CD4-positive, alpha-beta T cell (primary cell): ENCODE measurements around the gene GPR15LG. TPM values are rescaled to one million over a fixed set of nuclear protein-coding genes. Genes with fewer than 3 reads are reported as not detected.
"Not testable (repeated sequence)": the region's sequence is repeated elsewhere in the genome, so short reads cannot be mapped to it uniquely, and the experiment has no call there.

Source experiments
- ATAC-seq: fragments of 200-7000 bp; cut with Tn5 transposase; one replicate; pipeline ENCODE4 v1.10.0; 2022; ENCODE audit warnings: mild to moderate bottlenecking; ENCODE audit not compliant: poor library complexity
- CTCF ChIA-PET: fragments of 350-600 bp; sonication (Branson Sonifier 250); formaldehyde crosslinking; loops from one replicate; lab custom pipeline; 2021; ENCODE audit warnings: antibody characterized with exemption, inconsistent platforms; lab: Charles Lee
- POLR2A ChIA-PET: fragments of 350-600 bp; sonication (Branson Sonifier 250); formaldehyde crosslinking; loops from one replicate; lab custom pipeline; 2021; ENCODE audit warnings: antibody characterized with exemption, inconsistent platforms; lab: Charles Lee
- DNase-seq, 14 experiments: peaks; one replicate each; pipeline ENCODE4 v3.0.0-alpha.2; 2013 to 2020; ENCODE audit warnings: mixed read lengths in 2 of 14
- H3K27ac ChIP-seq, 2 donors: one replicate each; pipeline versions ENCODE4 v1.5.1 to v1.7.0; 2013; ENCODE audit warnings: low read length in 2 of 2, low read depth in 1 of 2, mild to moderate bottlenecking in 1 of 2
- H3K27me3 ChIP-seq, 2 experiments: 1 replicate in 1 of 2; 2 replicates in 1 of 2; pipeline versions ENCODE4 v1.6.1 to v1.7.0; 2013; ENCODE audit warnings: low read length in 2 of 2, control low read depth in 1 of 2, mild to moderate bottlenecking in 1 of 2, moderate library complexity in 1 of 2; ENCODE audit not compliant: insufficient read depth in 2 of 2, control insufficient read depth in 1 of 2
- H3K36me3 ChIP-seq: one replicate; pipeline ENCODE4 v1.6.1; 2013; ENCODE audit warnings: low read length, control low read depth; ENCODE audit not compliant: insufficient read depth
- H3K4me1 ChIP-seq: one replicate; pipeline ENCODE4 v1.6.1; 2013; ENCODE audit warnings: low read length, control low read depth; ENCODE audit not compliant: insufficient read depth
- H3K4me3 ChIP-seq: one replicate; pipeline ENCODE4 v1.5.1; 2013; ENCODE audit warnings: mild to moderate bottlenecking, low read length, moderate library complexity
- H3K9me3 ChIP-seq, 2 experiments: 1 replicate in 1 of 2; 2 replicates in 1 of 2; pipeline versions ENCODE4 v1.6.1 to v1.7.0; 2013; ENCODE audit warnings: low read length in 2 of 2, mild to moderate bottlenecking in 2 of 2, control low read depth in 1 of 2, moderate library complexity in 1 of 2; ENCODE audit not compliant: control insufficient read depth in 1 of 2, insufficient read depth in 1 of 2
- H3K27ac Mint-ChIP-seq: one replicate; pipeline ENCODE4 v1.8.0; 2020; ENCODE audit warnings: mixed read lengths
- H3K27me3 Mint-ChIP-seq: one replicate; pipeline ENCODE4 v1.8.0; 2021; ENCODE audit warnings: mixed read lengths
- H3K36me3 Mint-ChIP-seq: one replicate; pipeline ENCODE4 v1.8.0; 2021; ENCODE audit warnings: low read depth, mixed read lengths
- H3K4me1 Mint-ChIP-seq: one replicate; pipeline ENCODE4 v1.8.0; 2021; ENCODE audit warnings: low read depth, mixed read lengths
- H3K4me3 Mint-ChIP-seq: one replicate; pipeline ENCODE4 v1.8.0; 2020; ENCODE audit warnings: mild to moderate bottlenecking, mixed read lengths
- H3K9me3 Mint-ChIP-seq: one replicate; pipeline ENCODE4 v1.8.0; 2020; ENCODE audit warnings: mixed read lengths
- intact Hi-C, 2 experiments: fragments of 100-400 bp; cut with DNase I in 1 of 2; cut with micrococcal nuclease in 1 of 2; formaldehyde crosslinking; loops; one replicate each; pipeline versions ENCODE4 v1.15.1 to v1.9.0; 2023 to 2025; cut with DNase I, micrococcal nuclease
- total RNA-seq, 174 experiments: library from RNA in 2 of 174; stranded (reverse) in 2 of 174; gene quantifications; one replicate each; pipeline ENCODE4 v1.2.3 and lab custom pipeline; 2021 to 2026
- TF ChIP-seq, protein P1 (sequence below): fragments of 200-600 bp; IDR thresholded peaks from one replicate; pipeline ENCODE4 v1.8.0; 2022; ENCODE audit warnings: antibody characterized with exemption, mild to moderate bottlenecking

GPR15LG gene
- total RNA-seq, 2 experiments from 2014 or later, result not detected

DNA sequence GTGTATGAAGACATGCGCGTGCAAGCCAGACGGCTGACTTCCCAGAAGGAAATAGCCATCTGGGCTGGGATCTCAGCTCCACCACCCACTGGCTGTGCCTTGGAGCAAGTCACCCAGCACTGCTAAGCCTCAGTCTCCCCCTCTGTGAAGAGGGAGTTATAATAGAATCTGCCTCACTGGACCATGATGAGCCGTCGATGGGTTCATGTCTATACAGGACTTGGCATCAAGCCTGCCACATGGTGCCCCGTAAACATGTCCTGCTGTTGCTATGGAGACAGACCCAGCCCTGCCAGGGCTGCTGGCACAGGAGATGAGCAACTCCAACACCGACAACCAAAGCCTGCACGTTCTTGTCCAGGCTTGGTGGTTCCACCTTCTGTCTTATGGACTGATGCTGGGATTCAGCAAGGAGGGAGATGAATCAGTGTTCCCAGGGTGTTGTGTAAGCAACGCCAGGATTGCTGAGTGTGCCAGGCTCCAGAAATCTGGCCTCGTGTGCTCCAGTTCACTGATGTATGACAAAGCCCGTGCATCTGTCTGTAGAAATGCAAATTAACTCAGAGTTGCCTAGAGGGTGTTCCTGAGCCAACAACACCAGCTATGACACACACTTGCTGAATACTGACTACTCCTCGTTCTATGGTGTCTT, 5.6 kb downstream of the GPR15LG start:
- POLR2A ChIA-PET, result no interaction called here

DNA sequence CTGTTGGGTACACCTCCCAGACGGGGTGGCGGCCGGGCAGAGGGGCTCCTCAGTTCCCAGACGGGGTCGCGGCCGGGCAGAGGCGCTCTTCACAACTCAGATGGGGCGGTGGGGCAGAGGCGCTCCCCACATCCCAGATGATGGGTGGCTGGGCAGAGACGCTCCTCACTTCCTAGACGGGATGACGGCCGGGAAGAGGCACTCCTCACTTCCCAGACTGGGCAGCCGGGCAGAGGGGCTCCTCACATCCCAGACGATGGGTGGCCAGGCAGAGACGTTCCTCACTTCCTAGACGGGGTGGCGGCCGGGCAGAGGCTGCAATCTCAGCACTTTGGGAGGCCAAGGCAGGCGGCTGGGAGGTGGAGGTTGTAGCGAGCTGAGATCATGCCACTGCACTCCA, 6.8 kb downstream of the GPR15LG start:
- ATAC-seq, POLR2A ChIA-PET, H3K27me3 Mint-ChIP-seq, DNase-seq, H3K4me3 Mint-ChIP-seq, H3K9me3 Mint-ChIP-seq, CTCF ChIA-PET, H3K27me3 ChIP-seq, H3K36me3 ChIP-seq, H3K27ac ChIP-seq, H3K36me3 Mint-ChIP-seq, H3K4me3 ChIP-seq, intact Hi-C loops, H3K27ac Mint-ChIP-seq: not testable (repeated sequence)
- peaks cover 18% of the 10 kb centered on the region for H3K4me1 Mint-ChIP-seq
- Histone ChIP-seq H3K4me1 (peaks cover 33% of the 10 kb centered on the region), H3K9me3 (peaks cover 0 to 11% of the 10 kb centered on the region in 2 experiments)

More for the DNA sequence above, 5.6 kb downstream of the GPR15LG start:
- H3K4me1 Mint-ChIP-seq, result peaks cover 13% of the 10 kb centered on the region
- H3K36me3 Mint-ChIP-seq, result no peaks in the 10 kb centered on the region
- H3K27ac ChIP-seq, result no peak overlapping the region
- H3K27ac Mint-ChIP-seq, result no peak overlapping the region
- H3K4me3 ChIP-seq, result no peak overlapping the region
- H3K9me3 Mint-ChIP-seq, result no peaks in the 10 kb centered on the region
- no peaks in the 10 kb centered on the region for H3K36me3 ChIP-seq
- no peak overlapping the region for H3K4me3 Mint-ChIP-seq
- DNase-seq (peak in 7 of 14 experiments; percentile 11 to 68 (median 34)), ATAC-seq (peak; percentile 60)
- no peaks in the 10 kb centered on the region for H3K27me3 ChIP-seq
- intact Hi-C loops, result no loop called here
- TF ChIP-seq, protein P1, sequence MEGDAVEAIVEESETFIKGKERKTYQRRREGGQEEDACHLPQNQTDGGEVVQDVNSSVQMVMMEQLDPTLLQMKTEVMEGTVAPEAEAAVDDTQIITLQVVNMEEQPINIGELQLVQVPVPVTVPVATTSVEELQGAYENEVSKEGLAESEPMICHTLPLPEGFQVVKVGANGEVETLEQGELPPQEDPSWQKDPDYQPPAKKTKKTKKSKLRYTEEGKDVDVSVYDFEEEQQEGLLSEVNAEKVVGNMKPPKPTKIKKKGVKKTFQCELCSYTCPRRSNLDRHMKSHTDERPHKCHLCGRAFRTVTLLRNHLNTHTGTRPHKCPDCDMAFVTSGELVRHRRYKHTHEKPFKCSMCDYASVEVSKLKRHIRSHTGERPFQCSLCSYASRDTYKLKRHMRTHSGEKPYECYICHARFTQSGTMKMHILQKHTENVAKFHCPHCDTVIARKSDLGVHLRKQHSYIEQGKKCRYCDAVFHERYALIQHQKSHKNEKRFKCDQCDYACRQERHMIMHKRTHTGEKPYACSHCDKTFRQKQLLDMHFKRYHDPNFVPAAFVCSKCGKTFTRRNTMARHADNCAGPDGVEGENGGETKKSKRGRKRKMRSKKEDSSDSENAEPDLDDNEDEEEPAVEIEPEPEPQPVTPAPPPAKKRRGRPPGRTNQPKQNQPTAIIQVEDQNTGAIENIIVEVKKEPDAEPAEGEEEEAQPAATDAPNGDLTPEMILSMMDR, result no peak
- peaks cover 0 to 11% of the 10 kb centered on the region in 2 experiments for H3K9me3 ChIP-seq
- no peaks in the 10 kb centered on the region for H3K27me3 Mint-ChIP-seq
- CTCF ChIA-PET, result no interaction called here
- H3K4me1 ChIP-seq, result peaks cover 33% of the 10 kb centered on the region

DNA sequence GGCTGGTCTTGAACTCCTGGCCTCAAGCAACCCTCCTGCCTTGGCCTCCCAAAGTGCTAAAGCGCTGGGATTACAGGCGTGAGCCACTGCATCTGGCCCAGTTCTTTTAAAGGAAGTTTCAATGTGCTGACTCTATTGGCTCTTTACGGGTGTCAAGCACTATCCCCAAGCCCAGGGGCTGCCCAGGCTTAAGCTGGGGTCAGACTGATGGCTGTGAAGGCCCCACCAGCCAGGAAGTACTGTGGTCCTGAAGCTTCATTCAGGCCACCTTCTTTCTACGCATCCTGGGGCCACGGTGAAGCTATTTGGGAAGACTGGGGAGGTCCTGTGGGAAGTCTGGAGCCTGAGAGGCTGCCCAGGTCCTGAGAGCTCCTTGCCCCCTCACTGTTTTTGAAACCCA, 8.0 kb downstream of the GPR15LG start:
- no peaks in the 10 kb centered on the region for H3K36me3 Mint-ChIP-seq
- no peak for DNase-seq
- H3K4me1 ChIP-seq, result peaks cover 25% of the 10 kb centered on the region
- H3K9me3 ChIP-seq, result peaks cover 0 to 11% of the 10 kb centered on the region in 2 experiments
- TF ChIP-seq, protein P1, result no peak
- H3K27ac Mint-ChIP-seq, result no peak overlapping the region
- no peak for ATAC-seq
- intact Hi-C loops, result no loop called here
- POLR2A ChIA-PET, result no interaction called here
- no peaks in the 10 kb centered on the region for H3K9me3 Mint-ChIP-seq
- H3K27me3 Mint-ChIP-seq, result no peaks in the 10 kb centered on the region
- no peak overlapping the region for H3K4me3 ChIP-seq
- no peaks in the 10 kb centered on the region for H3K27me3 ChIP-seq
- no peak overlapping the region for H3K4me3 Mint-ChIP-seq
- CTCF ChIA-PET, result no interaction called here
- H3K36me3 ChIP-seq, result no peaks in the 10 kb centered on the region
- H3K4me1 Mint-ChIP-seq, result peaks cover 9% of the 10 kb centered on the region
- H3K27ac ChIP-seq, result no peak overlapping the region

DNA sequence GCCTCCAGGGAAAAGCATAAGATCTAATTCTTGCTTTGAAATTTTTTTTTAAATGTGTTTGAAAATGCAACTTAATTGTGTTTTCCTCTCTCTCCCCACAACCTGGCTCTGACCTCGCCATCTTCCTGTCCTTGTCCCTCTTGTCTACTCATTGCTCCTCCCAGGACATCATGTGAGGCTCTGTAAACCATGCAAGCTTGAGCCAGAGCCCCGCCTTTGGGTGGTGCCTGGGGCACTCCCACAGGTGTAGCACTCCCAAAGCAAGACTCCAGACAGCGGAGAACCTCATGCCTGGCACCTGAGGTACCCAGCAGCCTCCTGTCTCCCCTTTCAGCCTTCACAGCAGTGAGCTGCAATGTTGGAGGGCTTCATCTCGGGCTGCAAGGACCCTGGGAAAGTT, 10.9 kb downstream of the GPR15LG start:
- no peaks in the 10 kb centered on the region for H3K27me3 Mint-ChIP-seq
- no peaks in the 10 kb centered on the region for H3K4me1 ChIP-seq
- no peaks in the 10 kb centered on the region for H3K9me3 Mint-ChIP-seq
- H3K9me3 ChIP-seq, result peaks cover 0 to 11% of the 10 kb centered on the region in 2 experiments
- no peak overlapping the region for H3K27ac Mint-ChIP-seq
- H3K36me3 ChIP-seq, result no peaks in the 10 kb centered on the region
- no peaks in the 10 kb centered on the region for H3K27me3 ChIP-seq
- CTCF ChIA-PET, result no interaction called here
- peaks cover 5% of the 10 kb centered on the region for H3K4me1 Mint-ChIP-seq
- no peak overlapping the region for H3K27ac ChIP-seq
- no peak for ATAC-seq
- TF ChIP-seq, protein P1, result no peak
- DNase-seq, result no peak
- intact Hi-C loops, result no loop called here
- no peaks in the 10 kb centered on the region for H3K36me3 Mint-ChIP-seq
- no peak overlapping the region for H3K4me3 ChIP-seq
- POLR2A ChIA-PET, result no interaction called here
- H3K4me3 Mint-ChIP-seq, result no peak overlapping the region
